ENCODE measurements around the gene OR1Q1. TPM values are rescaled to one million over a fixed set of nuclear protein-coding genes. Genes with fewer than 3 reads are reported as not detected.

OR1Q1 gene
- not detected in 2 replicates for total RNA-seq

GRCh38 chr9:122614362-122614761 lies at the start of gene OR1Q1:
Gene OR1Q1 (plus strand): TSS chr9:122614738. CDS start chr9:122614738, 0 bp downstream.

GRCh38 chr9:122583284-122583683 lies 31.3 kb upstream of the OR1Q1 start, which contains the start of gene OR1L8:
Gene OR1L8 (minus strand): TSS chr9:122583384. CDS start chr9:122568477, 14,907 bp downstream.

GRCh38 chr9:122657527-122657926 lies 43.0 kb downstream of the OR1Q1 start, which contains the start of gene OR1B1:
Gene OR1B1 (minus strand): TSS chr9:122657627.

GRCh38 chr9:122661416-122661815 lies 46.9 kb downstream of the OR1Q1 start, which contains the start of gene OR1L1:
Gene OR1L1 (plus strand): TSS chr9:122661716. CDS start chr9:122661716, 0 bp downstream.

Other genes starting within 250 kb of the OR1Q1 start
- gene PTGS1, start 243.7 kb upstream of the OR1Q1 start, total RNA-seq = 47.2 and 71.3 TPM in 2 replicates
- gene OR1J1, start 136.8 kb upstream of the OR1Q1 start, total RNA-seq = not detected in 2 replicates
- gene OR1J2, start 103.9 kb upstream of the OR1Q1 start, total RNA-seq = 0.28 TPM in 1 of 2 replicates, not detected in the other
- not detected in 2 replicates for gene OR1J4, start 95.6 kb upstream of the OR1Q1 start, total RNA-seq
- gene OR1N1, start 87.4 kb upstream of the OR1Q1 start, total RNA-seq = not detected in 2 replicates
- not detected in 2 replicates for gene OR1N2, start 61.6 kb upstream of the OR1Q1 start, total RNA-seq
- not detected in 2 replicates for gene OR1L8, start 31.4 kb upstream of the OR1Q1 start, total RNA-seq
- gene OR1B1, start 42.9 kb downstream of the OR1Q1 start, total RNA-seq = not detected in 2 replicates
- gene OR1L1, start 47.0 kb downstream of the OR1Q1 start, total RNA-seq = not detected in 2 replicates
- gene OR1L3, start 60.4 kb downstream of the OR1Q1 start, total RNA-seq = not detected in 2 replicates
- gene OR1L4, start 109.3 kb downstream of the OR1Q1 start, total RNA-seq = not detected in 2 replicates
- not detected in 2 replicates for gene OR1L6, start 127.6 kb downstream of the OR1Q1 start, total RNA-seq
- gene OR5C1, start 174.2 kb downstream of the OR1Q1 start, total RNA-seq = not detected in 2 replicates
- not detected in 2 replicates for gene OR1K1, start 185.4 kb downstream of the OR1Q1 start, total RNA-seq
- gene PDCL, start 213.8 kb downstream of the OR1Q1 start, total RNA-seq = 47.9 and 50.7 TPM in 2 replicates